HCT116 (cell line): Measurements from ENCODE around the gene ZNF562.

ENCODE experiments used
- CTCF ChIP-seq, 3 experiments: fragments of 200-600 bp in 1 of 3; sonication (generic) in 1 of 3; IDR thresholded peaks in 2 of 3; conservative IDR thresholded peaks in 1 of 3; 2 replicates each; pipeline ENCODE4 v1.5.1; 2012 to 2017; ENCODE audit warnings: low read depth in 2 of 3, low read length in 2 of 3, antibody characterized with exemption in 1 of 3, borderline replicate concordance in 1 of 3, control low read depth in 1 of 3, mild to moderate bottlenecking in 1 of 3, mixed read lengths in 1 of 3, mixed run types in 1 of 3, moderate library complexity in 1 of 3; ENCODE audit not compliant: insufficient read depth in 1 of 3
- EZH2 ChIP-seq: fragments of 200-600 bp; sonication (generic); IDR thresholded peaks from 2 replicates; pipeline ENCODE4 v1.6.1; 2017; ENCODE audit warnings: antibody characterized with exemption, mixed run types
- EZH2phosphoT487 ChIP-seq: fragments of 200-600 bp; IDR thresholded peaks from 2 replicates; pipeline ENCODE4 v1.6.1; 2018; ENCODE audit warnings: antibody characterized with exemption, borderline replicate concordance
- FOSL1 ChIP-seq: IDR thresholded peaks from 2 replicates; pipeline ENCODE4 v1.6.1; 2012; ENCODE audit warnings: low read depth
- RAD21 ChIP-seq: IDR thresholded peaks from 2 replicates; pipeline ENCODE4 v1.6.1; 2012; ENCODE audit warnings: low read depth, mild to moderate bottlenecking
- REST ChIP-seq: IDR thresholded peaks from 2 replicates; pipeline ENCODE4 v1.6.1; 2012; ENCODE audit warnings: low read depth
- ZBTB33 ChIP-seq: IDR thresholded peaks from 2 replicates; pipeline ENCODE4 v1.6.1; 2011; ENCODE audit warnings: mild to moderate bottlenecking, low read length, moderate library complexity; ENCODE audit not compliant: insufficient replicate concordance; ENCODE audit errors: extremely low read depth

GRCh38 chr19:9645472-9645871, 29.4 kb downstream of the ZNF562 start:
- TF ChIP-seq CTCF (IDR thresholded peaks at IDR 0.05 in 2 of 3, conservative IDR thresholded peaks at IDR 0.05 in 1 of 3; ENCODE audit: borderline replicate concordance in 1 of 3, insufficient read depth in 1 of 3, low read depth in 2 of 3, low read length in 2 of 3) = no peak
- no peak for TF ChIP-seq REST
- TF ChIP-seq RAD21 = no peak
- no peak for TF ChIP-seq FOSL1
- no peak for TF ChIP-seq EZH2phosphoT487
- TF ChIP-seq EZH2 = no peak
- no peak for TF ChIP-seq ZBTB33
